ENCODE measurements around the gene PHEX. TPM values are rescaled to one million over a fixed set of nuclear protein-coding genes. Genes with fewer than 3 reads are reported as not detected.

Gene PHEX
- total RNA-seq, 2 donors from 2014 or later = not detected

- H3K9me3 ChIP-seq = no peaks in the 10 kb centered on the region
- ATAC-seq (no peak), DNase-seq (no peak)
- 74% methylated on average over 2 of the region's 2 CpGs for WGBS, 2 donors
- no peaks in the 10 kb centered on the region for H3K27me3 ChIP-seq
- intact Hi-C loops (cut with DNase I) = no loop called here
- H3K4me1 ChIP-seq = no peaks in the 10 kb centered on the region
- H3K4me3 ChIP-seq = no peak overlapping the region
- H3K36me3 ChIP-seq (replicated peaks in 1 of 2; ENCODE audit: insufficient read depth in 1 of 2, low read depth in 2 of 2) = no peaks in the 10 kb centered on the region
- H3K27ac ChIP-seq = no peak overlapping the region
- TF ChIP-seq CTCF (IDR thresholded peaks at IDR 0.05) = no peak
- no peak for TF ChIP-seq POLR2A (IDR thresholded peaks at IDR 0.05)
Measured at GRCh38 chrX:22148565-22148964, 116.4 kb downstream of the PHEX start.

GRCh38 chrX:22150371-22150770 lies 118.2 kb downstream of the PHEX start:
- H3K9me3 ChIP-seq = no peaks in the 10 kb centered on the region
- no peak for ATAC-seq
- DNase-seq = no peak
- no peaks in the 10 kb centered on the region for H3K4me1 ChIP-seq
- 72 to 76% methylated on average over 3 of the region's 3 CpGs for WGBS, 2 donors
- H3K4me3 ChIP-seq = no peak overlapping the region
- intact Hi-C loops (cut with DNase I) = no loop called here
- no peaks in the 10 kb centered on the region for H3K27me3 ChIP-seq
- H3K36me3 ChIP-seq (replicated peaks in 1 of 2; ENCODE audit: insufficient read depth in 1 of 2, low read depth in 2 of 2) = no peaks in the 10 kb centered on the region
- H3K27ac ChIP-seq = no peak overlapping the region
- TF ChIP-seq CTCF (IDR thresholded peaks at IDR 0.05) (no peak), POLR2A (IDR thresholded peaks at IDR 0.05) (no peak)

- DNase-seq (no peak), ATAC-seq (no peak)
- no peaks in the 10 kb centered on the region for H3K9me3 ChIP-seq
- no peak overlapping the region for H3K27ac ChIP-seq
- no peak overlapping the region for H3K4me3 ChIP-seq
- H3K4me1 ChIP-seq = no peaks in the 10 kb centered on the region
- WGBS, 2 donors = 41 to 55% methylated on average over 4 to 6 of the region's 6 CpGs
- intact Hi-C loops (cut with DNase I) = no loop called here
- H3K36me3 ChIP-seq (replicated peaks in 1 of 2; ENCODE audit: insufficient read depth in 1 of 2, low read depth in 2 of 2) = no peaks in the 10 kb centered on the region
- no peaks in the 10 kb centered on the region for H3K27me3 ChIP-seq
- TF ChIP-seq CTCF (IDR thresholded peaks at IDR 0.05) (no peak), POLR2A (IDR thresholded peaks at IDR 0.05) (no peak)
Measured at GRCh38 chrX:22155126-22155525, 123.0 kb downstream of the PHEX start.

- WGBS, 2 donors = 74 to 86% methylated on average over 5 of the region's 5 CpGs
- no peaks in the 10 kb centered on the region for H3K4me1 ChIP-seq
- no peaks in the 10 kb centered on the region for H3K27me3 ChIP-seq
- no peak overlapping the region for H3K27ac ChIP-seq
- ATAC-seq (no peak), DNase-seq (no peak)
- H3K4me3 ChIP-seq = no peak overlapping the region
- no peaks in the 10 kb centered on the region for H3K36me3 ChIP-seq (replicated peaks in 1 of 2; ENCODE audit: insufficient read depth in 1 of 2, low read depth in 2 of 2)
- H3K9me3 ChIP-seq = no peaks in the 10 kb centered on the region
- TF ChIP-seq CTCF (IDR thresholded peaks at IDR 0.05) = no peak
- intact Hi-C loops (cut with DNase I) = no loop called here
Measured at GRCh38 chrX:22159071-22159470, 126.9 kb downstream of the PHEX start.

- no peak for TF ChIP-seq CTCF (IDR thresholded peaks at IDR 0.05)
- TF ChIP-seq POLR2A (IDR thresholded peaks at IDR 0.05) = no peak
- ATAC-seq (no peak), DNase-seq (no peak)
- H3K27ac ChIP-seq = no peak overlapping the region
- no peak overlapping the region for H3K4me3 ChIP-seq
- WGBS, 2 donors = 52 to 79% methylated on average over 3 of the region's 3 CpGs
- H3K36me3 ChIP-seq (replicated peaks in 1 of 2; ENCODE audit: insufficient read depth in 1 of 2, low read depth in 2 of 2) = no peaks in the 10 kb centered on the region
- intact Hi-C loops (cut with DNase I) = no loop called here
- H3K27me3 ChIP-seq = no peaks in the 10 kb centered on the region
- no peaks in the 10 kb centered on the region for H3K9me3 ChIP-seq
- H3K4me1 ChIP-seq = no peaks in the 10 kb centered on the region
Measured at GRCh38 chrX:22163326-22163725, 131.2 kb downstream of the PHEX start.

Measured in body of pancreas (tissue), 4 donors.